Cardiac muscle cell (in vitro differentiated cells and primary cell): ENCODE data around the gene KLHDC4. TPM values are rescaled to one million over a fixed set of nuclear protein-coding genes. Genes with fewer than 3 reads are reported as not detected.

Experiments used
- DNase-seq, 2 donors: peaks; one replicate each; pipeline versions ENCODE4 v3.0.0 to v3.0.0-alpha.2; 2010 to 2017; ENCODE audit warnings: low read depth in 1 of 2, low spot score in 1 of 2
- H3K27ac ChIP-seq: fragments of 200-600 bp; sonication (generic); 2 replicates; pipeline ENCODE4 v1.5.1; 2016
- H3K27me3 ChIP-seq: fragments of 200-600 bp; sonication (generic); 2 replicates; pipeline ENCODE4 v1.6.0; 2016; ENCODE audit warnings: control low read depth
- H3K36me3 ChIP-seq: fragments of 200-600 bp; sonication (generic); 2 replicates; pipeline ENCODE4 v1.5.1; 2016; ENCODE audit warnings: control low read depth
- H3K4me1 ChIP-seq: fragments of 200-600 bp; sonication (generic); 2 replicates; pipeline ENCODE4 v1.8.1; 2017; ENCODE audit warnings: low read depth, mild to moderate bottlenecking, mixed run types
- H3K4me3 ChIP-seq: fragments of 200-600 bp; sonication (generic); 2 replicates; pipeline ENCODE4 v1.5.1; 2016; ENCODE audit warnings: mild to moderate bottlenecking
- H3K9me3 ChIP-seq: fragments of 200-600 bp; sonication (generic); 2 replicates; pipeline ENCODE4 v1.5.1; 2017; ENCODE audit warnings: low read depth, mild to moderate bottlenecking, control low read depth
- CTCF ChIP-seq: IDR thresholded peaks from 2 replicates; pipeline ENCODE4 v1.5.1; 2012; ENCODE audit warnings: low read depth, mild to moderate bottlenecking, low read length
- polyA plus RNA-seq: library from polyadenylated mRNA; unstranded; fragments of >200 nt; fragmentation: Nextera tagmentation; extraction: Ambion mirVana; gene quantifications from 2 replicates; pipeline ENCODE4 v1.2.1, GENCODE V29; 2016
- total RNA-seq: library from RNA; depleted of rRNA; stranded (reverse); fragments of >200 nt; gene quantifications from 2 replicates; pipeline ENCODE4 v1.2.3, GENCODE V29; 2016

The KLHDC4 gene
- total and polyA plus RNA-seq, 2 experiments from 2014 or later, result 13.7 to 18.0 TPM

GRCh38 chr16:87703835-87704375 lies 61.9 kb downstream of the KLHDC4 start:
- Histone ChIP-seq H3K27me3 (no peaks in the 10 kb centered on the region), H3K4me3 (no peak overlapping the region), H3K9me3 (no peaks in the 10 kb centered on the region), H3K36me3 (peaks cover 3% of the 10 kb centered on the region), H3K27ac (no peak overlapping the region), H3K4me1 (peaks cover 13% of the 10 kb centered on the region)
- DNase-seq, result no peak
- TF ChIP-seq CTCF, result no peak

GRCh38 chr16:87703071-87703470 lies 62.7 kb downstream of the KLHDC4 start:
- DNase-seq, result no peak
- no peak overlapping the region for H3K4me3 ChIP-seq
- no peaks in the 10 kb centered on the region for H3K36me3 ChIP-seq
- no peak overlapping the region for H3K27ac ChIP-seq
- no peaks in the 10 kb centered on the region for H3K9me3 ChIP-seq
- no peaks in the 10 kb centered on the region for H3K27me3 ChIP-seq
- TF ChIP-seq CTCF, result no peak
- peaks cover 9% of the 10 kb centered on the region for H3K4me1 ChIP-seq

GRCh38 chr16:87702325-87702811 lies 63.4 kb downstream of the KLHDC4 start:
- peak; percentile 60 for TF ChIP-seq CTCF
- Histone ChIP-seq H3K27ac (no peak overlapping the region), H3K36me3 (peaks cover 4% of the 10 kb centered on the region), H3K4me3 (no peak overlapping the region), H3K9me3 (no peaks in the 10 kb centered on the region), H3K4me1 (peaks cover 9% of the 10 kb centered on the region), H3K27me3 (no peaks in the 10 kb centered on the region)
- DNase-seq, result peak; percentile 40 to 54

- peaks cover 6% of the 10 kb centered on the region for H3K36me3 ChIP-seq
Observed at GRCh38 chr16:87701505-87701921, 64.3 kb downstream of the KLHDC4 start.

GRCh38 chr16:87701078-87701460 lies 64.7 kb downstream of the KLHDC4 start:
- no peaks in the 10 kb centered on the region for H3K9me3 ChIP-seq
- no peak for TF ChIP-seq CTCF
- H3K4me3 ChIP-seq, result no peak overlapping the region
- H3K36me3 ChIP-seq, result peaks cover 10% of the 10 kb centered on the region
- DNase-seq, result no peak
- no peaks in the 10 kb centered on the region for H3K27me3 ChIP-seq
- H3K4me1 ChIP-seq, result peaks cover 4% of the 10 kb centered on the region
- no peak overlapping the region for H3K27ac ChIP-seq

More at GRCh38 chr16:87701505-87701921, 64.3 kb downstream of the KLHDC4 start:
- no peak for DNase-seq
- Histone ChIP-seq H3K9me3 (no peaks in the 10 kb centered on the region), H3K4me1 (peaks cover 7% of the 10 kb centered on the region), H3K4me3 (no peak overlapping the region), H3K27ac (no peak overlapping the region), H3K27me3 (no peaks in the 10 kb centered on the region)
- TF ChIP-seq CTCF, result no peak
